NK-92 (cell line): ENCODE measurements around the gene ADH5.
"Not testable (repeated sequence)": the region's sequence is repeated elsewhere in the genome, so short reads cannot be mapped to it uniquely, and the experiment has no call there.

Source experiments
- DNase-seq: peaks from one replicate; lab custom pipeline; 2025; ENCODE audit not compliant: unreplicated experiment; lab: John Stamatoyannopoulos, UW

Gene ADH5

GRCh38 chr4:99088481-99089365 lies at the start of gene ADH5:
Gene ADH5 (minus strand): TSS chr4:99088788. CDS start chr4:99088700, 88 bp downstream.
- DNase-seq, result peak; percentile 36

- DNase-seq, result no peak
These were observed 47.7 kb upstream of the ADH5 start for GRCh38 chr4:99136329-99136728.

- DNase-seq, result no peak
These were observed 47.1 kb upstream of the ADH5 start for GRCh38 chr4:99135541-99136162.

- DNase-seq, result no peak
These were observed 46.0 kb upstream of the ADH5 start for GRCh38 chr4:99134586-99134985.

- no peak for DNase-seq
These were observed 42.8 kb upstream of the ADH5 start for GRCh38 chr4:99131378-99131777.

GRCh38 chr4:99126376-99126775 lies 37.8 kb upstream of the ADH5 start:
- no peak for DNase-seq

GRCh38 chr4:99121008-99121407 lies 32.4 kb upstream of the ADH5 start:
- no peak for DNase-seq

GRCh38 chr4:99120501-99120900 lies 31.9 kb upstream of the ADH5 start:
- DNase-seq, result no peak

GRCh38 chr4:99117876-99118693 lies 29.5 kb upstream of the ADH5 start:
- DNase-seq, result no peak

- not testable (repeated sequence) for DNase-seq
These were observed 28.7 kb upstream of the ADH5 start for GRCh38 chr4:99117122-99117841.

GRCh38 chr4:99109286-99109685 lies 20.7 kb upstream of the ADH5 start:
- DNase-seq, result not testable (repeated sequence)

GRCh38 chr4:99104153-99104552 lies 15.6 kb upstream of the ADH5 start:
- no peak for DNase-seq

- DNase-seq, result no peak
These were observed 14.6 kb upstream of the ADH5 start for GRCh38 chr4:99103166-99103565.

GRCh38 chr4:99102634-99103033 lies 14.0 kb upstream of the ADH5 start:
- no peak for DNase-seq

GRCh38 chr4:99100876-99101275 lies 12.3 kb upstream of the ADH5 start:
- no peak for DNase-seq

GRCh38 chr4:99099814-99100213 lies 11.2 kb upstream of the ADH5 start:
- not testable (repeated sequence) for DNase-seq

GRCh38 chr4:99099311-99099710 lies 10.7 kb upstream of the ADH5 start:
- DNase-seq, result no peak

- not testable (repeated sequence) for DNase-seq
These were observed 3.3 kb upstream of the ADH5 start for GRCh38 chr4:99091841-99092240.

GRCh38 chr4:99091216-99091575 lies 2.6 kb upstream of the ADH5 start:
- no peak for DNase-seq

- no peak for DNase-seq
These were observed 2.1 kb upstream of the ADH5 start for GRCh38 chr4:99090481-99091215.
